HepG2 (cell line): ENCODE measurements around the gene TMOD3. TPM values are rescaled to one million over a fixed set of nuclear protein-coding genes. Genes with fewer than 3 reads are reported as not detected.

ENCODE experiments used
- ASH2L ChIP-seq: fragments of 300-600, 200-600 bp; sonication (generic); IDR thresholded peaks from 2 replicates; pipeline ENCODE4 v1.7.0; 2017; ENCODE audit warnings: low read depth, mild to moderate bottlenecking, moderate library complexity, mixed read lengths, low read length; ENCODE audit not compliant: insufficient read length
- CBX5 ChIP-seq: sonication (generic); formaldehyde crosslinking; IDR thresholded peaks from 2 replicates; pipeline ENCODE4 v1.4.0; 2020; ENCODE audit warnings: missing genetic modification reagents, borderline replicate concordance
- CEBPB ChIP-seq: IDR thresholded peaks from 2 replicates; pipeline ENCODE4 v1.6.1; 2011; ENCODE audit warnings: low read depth, low read length, improper control_type of control experiment, borderline replicate concordance
- CEBPG ChIP-seq: IDR thresholded peaks from 2 replicates; pipeline ENCODE4 v1.6.1; 2016
- CENPX ChIP-seq: sonication (generic); formaldehyde crosslinking; IDR thresholded peaks from 2 replicates; pipeline ENCODE4 v1.9.0; 2021; ENCODE audit warnings: mild to moderate bottlenecking, missing genetic modification reagents, moderate library complexity
- EED ChIP-seq: sonication (generic); formaldehyde crosslinking; IDR thresholded peaks from 2 replicates; pipeline ENCODE4 v1.5.0; 2020; ENCODE audit warnings: mild to moderate bottlenecking, missing genetic modification reagents
- GLI4 ChIP-seq: sonication (generic); formaldehyde crosslinking; IDR thresholded peaks from 2 replicates; pipeline ENCODE4 v1.5.1; 2020; ENCODE audit warnings: missing genetic modification reagents, mild to moderate bottlenecking, moderate library complexity, borderline replicate concordance
- GPBP1L1 ChIP-seq: sonication (generic); formaldehyde crosslinking; IDR thresholded peaks from 2 replicates; pipeline ENCODE4 v1.5.0; 2020; ENCODE audit warnings: mild to moderate bottlenecking, missing genetic modification reagents
- GPN1 ChIP-seq: sonication (generic); formaldehyde crosslinking; IDR thresholded peaks from 2 replicates; pipeline ENCODE4 v1.5.1; 2020; ENCODE audit warnings: missing genetic modification reagents, borderline replicate concordance
- HCFC1 ChIP-seq: fragments of 150-350 bp; IDR thresholded peaks from 2 replicates; pipeline ENCODE4 v1.6.1; 2014; ENCODE audit warnings: low read depth, low read length
- IRX3 ChIP-seq: sonication (generic); formaldehyde crosslinking; IDR thresholded peaks from 2 replicates; pipeline ENCODE4 v1.8.1; 2023; ENCODE audit warnings: mild to moderate bottlenecking, low read depth, missing genetic modification reagents, borderline replicate concordance
- PATZ1 ChIP-seq: sonication (generic); formaldehyde crosslinking; IDR thresholded peaks from 2 replicates; pipeline ENCODE4 v1.4.0; 2020; ENCODE audit warnings: missing genetic modification reagents
- RBFOX2 ChIP-seq: fragments of 200-400 bp; formaldehyde crosslinking; IDR thresholded peaks from 2 replicates; pipeline ENCODE4 v1.6.1; 2017; ENCODE audit warnings: low read depth, mild to moderate bottlenecking, low read length
- TEAD3 ChIP-seq: optimal IDR thresholded peaks from 2 replicates; pipeline ENCODE3; 2016; ENCODE audit warnings: borderline replicate concordance
- TOE1 ChIP-seq: sonication (generic); formaldehyde crosslinking; IDR thresholded peaks from 2 replicates; pipeline ENCODE4 v1.4.0; 2020; ENCODE audit warnings: mild to moderate bottlenecking, missing genetic modification reagents
- ZEB1 ChIP-seq: IDR thresholded peaks from 2 replicates; pipeline ENCODE4 v1.6.1; 2012; ENCODE audit warnings: mild to moderate bottlenecking, low read depth, inconsistent platforms; ENCODE audit not compliant: insufficient replicate concordance
- ZKSCAN8 ChIP-seq: IDR thresholded peaks from 2 replicates; pipeline ENCODE4 v1.6.1; 2016; ENCODE audit warnings: borderline replicate concordance, missing genetic modification reagents, missing compliant biosample characterization
- ZNF207 ChIP-seq: fragments of 450-650 bp; IDR thresholded peaks from 2 replicates; pipeline ENCODE4 v1.6.1; 2016; ENCODE audit warnings: antibody characterized with exemption, borderline replicate concordance
- ZNF530 ChIP-seq: sonication (generic); formaldehyde crosslinking; IDR thresholded peaks from 2 replicates; pipeline ENCODE4 v1.5.0; 2020; ENCODE audit warnings: low read depth, mild to moderate bottlenecking, missing genetic modification reagents
- ZNF782 ChIP-seq: sonication (generic); formaldehyde crosslinking; IDR thresholded peaks from 2 replicates; pipeline ENCODE4 v1.4.0; 2020; ENCODE audit warnings: missing genetic modification reagents, mild to moderate bottlenecking, borderline replicate concordance
- ZNF841 ChIP-seq: sonication (generic); formaldehyde crosslinking; IDR thresholded peaks from 2 replicates; pipeline ENCODE4 v1.8.1; 2023; ENCODE audit warnings: missing genetic modification reagents, borderline replicate concordance
- polyA plus RNA-seq, 8 experiments: library from polyadenylated mRNA; depleted of rRNA in 3 of 8; stranded (reverse) in 7 of 8; unstranded in 1 of 8; fragments of >200 nt; fragmentation: Illumina TruSeq in 4 of 8; extraction: Trizol in 4 of 8; gene quantifications; 2 replicates each; pipeline versions ENCODE4 v1.2.1 to v1.2.3, GENCODE V29; 2011 to 2016; ENCODE audit warnings: low read depth in 4 of 8, missing spikeins in 1 of 8, mixed read lengths in 1 of 8; ENCODE audit not compliant: insufficient read depth in 1 of 8
- total RNA-seq, 5 experiments: library from RNA; depleted of rRNA; stranded (reverse); fragments of >200 nt; fragmentation: Illumina TruSeq; extraction: Trizol; gene quantifications; 2 replicates each; pipeline ENCODE4 v1.2.3, GENCODE V29; 2016; ENCODE audit warnings: low read depth in 1 of 5
- TF ChIP-seq, protein P1 (sequence below): sonication (generic); formaldehyde crosslinking; IDR thresholded peaks from 2 replicates; pipeline ENCODE4 v1.4.0; 2020; ENCODE audit warnings: missing genetic modification reagents
- TF ChIP-seq, protein P2 (sequence below): sonication (generic); formaldehyde crosslinking; IDR thresholded peaks from 2 replicates; pipeline ENCODE4 v1.4.0; 2020; ENCODE audit warnings: low read depth, mild to moderate bottlenecking, missing genetic modification reagents
- TF ChIP-seq, protein P3 (sequence below): sonication (generic); formaldehyde crosslinking; IDR thresholded peaks from 2 replicates; pipeline ENCODE4 v1.5.0; 2020; ENCODE audit warnings: mild to moderate bottlenecking, missing genetic modification reagents, moderate library complexity

TMOD3 gene
- total and polyA plus RNA-seq, 2 of the 13 experiments (the other 11 are each of a cell fraction or from before 2014, with no cell fraction given): 5.1 to 23.2 TPM

GRCh38 chr15:51853998-51854397 lies 24.5 kb downstream of the TMOD3 start (continued):
- TF ChIP-seq ZNF782 (CRISPR knock-in tag) (no peak), ZEB1 (no peak), GPN1 (no peak), IRX3 (CRISPR knock-in tag) (no peak), RBFOX2 (no peak), ZNF841 (CRISPR knock-in tag) (no peak), ZNF207 (no peak), EED (CRISPR knock-in tag) (no peak), GLI4 (no peak), ZKSCAN8 (CRISPR knock-in tag) (no peak), ZNF530 (CRISPR knock-in tag) (no peak), GPBP1L1 (CRISPR knock-in tag) (no peak), HCFC1 (no peak), CBX5 (no peak), TOE1 (CRISPR knock-in tag) (no peak), CEBPB (peak; percentile 76), CEBPG (CRISPR knock-in tag) (peak; percentile 61), CENPX (CRISPR knock-in tag) (no peak), ASH2L (no peak), TEAD3 (CRISPR knock-in tag) (no peak), PATZ1 (CRISPR knock-in tag) (no peak)
- TF ChIP-seq, protein P1, sequence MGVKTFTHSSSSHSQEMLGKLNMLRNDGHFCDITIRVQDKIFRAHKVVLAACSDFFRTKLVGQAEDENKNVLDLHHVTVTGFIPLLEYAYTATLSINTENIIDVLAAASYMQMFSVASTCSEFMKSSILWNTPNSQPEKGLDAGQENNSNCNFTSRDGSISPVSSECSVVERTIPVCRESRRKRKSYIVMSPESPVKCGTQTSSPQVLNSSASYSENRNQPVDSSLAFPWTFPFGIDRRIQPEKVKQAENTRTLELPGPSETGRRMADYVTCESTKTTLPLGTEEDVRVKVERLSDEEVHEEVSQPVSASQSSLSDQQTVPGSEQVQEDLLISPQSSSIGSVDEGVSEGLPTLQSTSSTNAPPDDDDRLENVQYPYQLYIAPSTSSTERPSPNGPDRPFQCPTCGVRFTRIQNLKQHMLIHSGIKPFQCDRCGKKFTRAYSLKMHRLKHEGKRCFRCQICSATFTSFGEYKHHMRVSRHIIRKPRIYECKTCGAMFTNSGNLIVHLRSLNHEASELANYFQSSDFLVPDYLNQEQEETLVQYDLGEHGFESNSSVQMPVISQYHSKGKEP (CRISPR knock-in tag): no peak
- TF ChIP-seq, protein P2, sequence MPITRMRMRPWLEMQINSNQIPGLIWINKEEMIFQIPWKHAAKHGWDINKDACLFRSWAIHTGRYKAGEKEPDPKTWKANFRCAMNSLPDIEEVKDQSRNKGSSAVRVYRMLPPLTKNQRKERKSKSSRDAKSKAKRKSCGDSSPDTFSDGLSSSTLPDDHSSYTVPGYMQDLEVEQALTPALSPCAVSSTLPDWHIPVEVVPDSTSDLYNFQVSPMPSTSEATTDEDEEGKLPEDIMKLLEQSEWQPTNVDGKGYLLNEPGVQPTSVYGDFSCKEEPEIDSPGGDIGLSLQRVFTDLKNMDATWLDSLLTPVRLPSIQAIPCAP: no peak
- TF ChIP-seq, protein P3, sequence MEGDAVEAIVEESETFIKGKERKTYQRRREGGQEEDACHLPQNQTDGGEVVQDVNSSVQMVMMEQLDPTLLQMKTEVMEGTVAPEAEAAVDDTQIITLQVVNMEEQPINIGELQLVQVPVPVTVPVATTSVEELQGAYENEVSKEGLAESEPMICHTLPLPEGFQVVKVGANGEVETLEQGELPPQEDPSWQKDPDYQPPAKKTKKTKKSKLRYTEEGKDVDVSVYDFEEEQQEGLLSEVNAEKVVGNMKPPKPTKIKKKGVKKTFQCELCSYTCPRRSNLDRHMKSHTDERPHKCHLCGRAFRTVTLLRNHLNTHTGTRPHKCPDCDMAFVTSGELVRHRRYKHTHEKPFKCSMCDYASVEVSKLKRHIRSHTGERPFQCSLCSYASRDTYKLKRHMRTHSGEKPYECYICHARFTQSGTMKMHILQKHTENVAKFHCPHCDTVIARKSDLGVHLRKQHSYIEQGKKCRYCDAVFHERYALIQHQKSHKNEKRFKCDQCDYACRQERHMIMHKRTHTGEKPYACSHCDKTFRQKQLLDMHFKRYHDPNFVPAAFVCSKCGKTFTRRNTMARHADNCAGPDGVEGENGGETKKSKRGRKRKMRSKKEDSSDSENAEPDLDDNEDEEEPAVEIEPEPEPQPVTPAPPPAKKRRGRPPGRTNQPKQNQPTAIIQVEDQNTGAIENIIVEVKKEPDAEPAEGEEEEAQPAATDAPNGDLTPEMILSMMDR (CRISPR knock-in tag): no peak
